Type B pancreatic cell (in vitro differentiated cells): ENCODE results near the gene PIGM. TPM values are rescaled to one million over a fixed set of nuclear protein-coding genes. Genes with fewer than 3 reads are reported as not detected.

Source experiments
- DNase-seq: peaks from one replicate; pipeline ENCODE4 v3.0.0; 2021; ENCODE audit warnings: mixed read lengths; ENCODE audit not compliant: unreplicated experiment; ENCODE audit errors: extremely low spot score
- H3K27ac Mint-ChIP-seq: 2 replicates; pipeline ENCODE4 v1.8.0; 2021; ENCODE audit warnings: mild to moderate bottlenecking, mixed read lengths
- H3K27me3 Mint-ChIP-seq: 2 replicates; pipeline ENCODE4 v1.8.0; 2021; ENCODE audit warnings: mixed read lengths
- H3K36me3 Mint-ChIP-seq: 2 replicates; pipeline ENCODE4 v1.8.0; 2021; ENCODE audit warnings: mixed read lengths
- H3K4me1 Mint-ChIP-seq: one replicate; pipeline ENCODE4 v1.8.0; 2021; ENCODE audit warnings: mixed read lengths; ENCODE audit not compliant: unreplicated experiment
- H3K4me3 Mint-ChIP-seq: 2 replicates; pipeline ENCODE4 v1.8.0; 2021; ENCODE audit warnings: mild to moderate bottlenecking, mixed read lengths
- H3K9me3 Mint-ChIP-seq: 2 replicates; pipeline ENCODE4 v1.8.0; 2021; ENCODE audit warnings: mixed read lengths
- total RNA-seq: library from RNA; stranded (reverse); gene quantifications from 2 replicates; pipeline ENCODE4 v1.2.1, GENCODE V29; 2021; ENCODE audit warnings: low replicate concordance
- TF ChIP-seq, protein P1 (sequence below): fragments of 200-600 bp; sonication (generic); conservative IDR thresholded peaks from 2 replicates; pipeline ENCODE4 v1.5.0; 2021; ENCODE audit warnings: antibody characterized with exemption, mild to moderate bottlenecking

The PIGM gene
- total RNA-seq, 1 donor from 2014 or later: 12.0 TPM

- no peaks in the 10 kb centered on the region for H3K9me3 Mint-ChIP-seq
- TF ChIP-seq, protein P1, sequence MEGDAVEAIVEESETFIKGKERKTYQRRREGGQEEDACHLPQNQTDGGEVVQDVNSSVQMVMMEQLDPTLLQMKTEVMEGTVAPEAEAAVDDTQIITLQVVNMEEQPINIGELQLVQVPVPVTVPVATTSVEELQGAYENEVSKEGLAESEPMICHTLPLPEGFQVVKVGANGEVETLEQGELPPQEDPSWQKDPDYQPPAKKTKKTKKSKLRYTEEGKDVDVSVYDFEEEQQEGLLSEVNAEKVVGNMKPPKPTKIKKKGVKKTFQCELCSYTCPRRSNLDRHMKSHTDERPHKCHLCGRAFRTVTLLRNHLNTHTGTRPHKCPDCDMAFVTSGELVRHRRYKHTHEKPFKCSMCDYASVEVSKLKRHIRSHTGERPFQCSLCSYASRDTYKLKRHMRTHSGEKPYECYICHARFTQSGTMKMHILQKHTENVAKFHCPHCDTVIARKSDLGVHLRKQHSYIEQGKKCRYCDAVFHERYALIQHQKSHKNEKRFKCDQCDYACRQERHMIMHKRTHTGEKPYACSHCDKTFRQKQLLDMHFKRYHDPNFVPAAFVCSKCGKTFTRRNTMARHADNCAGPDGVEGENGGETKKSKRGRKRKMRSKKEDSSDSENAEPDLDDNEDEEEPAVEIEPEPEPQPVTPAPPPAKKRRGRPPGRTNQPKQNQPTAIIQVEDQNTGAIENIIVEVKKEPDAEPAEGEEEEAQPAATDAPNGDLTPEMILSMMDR: no peak
- peaks cover 90% of the 10 kb centered on the region for H3K27me3 Mint-ChIP-seq
- peak overlapping the region; percentile 44 for H3K27ac Mint-ChIP-seq
- no peaks in the 10 kb centered on the region for H3K36me3 Mint-ChIP-seq
- peak; percentile 76 for DNase-seq
- H3K4me1 Mint-ChIP-seq: peaks cover 13% of the 10 kb centered on the region
- peak overlapping the region; percentile 93 for H3K4me3 Mint-ChIP-seq
Observed at GRCh38 chr1:160070243-160071163, 38.7 kb upstream of the PIGM start.

DNA sequence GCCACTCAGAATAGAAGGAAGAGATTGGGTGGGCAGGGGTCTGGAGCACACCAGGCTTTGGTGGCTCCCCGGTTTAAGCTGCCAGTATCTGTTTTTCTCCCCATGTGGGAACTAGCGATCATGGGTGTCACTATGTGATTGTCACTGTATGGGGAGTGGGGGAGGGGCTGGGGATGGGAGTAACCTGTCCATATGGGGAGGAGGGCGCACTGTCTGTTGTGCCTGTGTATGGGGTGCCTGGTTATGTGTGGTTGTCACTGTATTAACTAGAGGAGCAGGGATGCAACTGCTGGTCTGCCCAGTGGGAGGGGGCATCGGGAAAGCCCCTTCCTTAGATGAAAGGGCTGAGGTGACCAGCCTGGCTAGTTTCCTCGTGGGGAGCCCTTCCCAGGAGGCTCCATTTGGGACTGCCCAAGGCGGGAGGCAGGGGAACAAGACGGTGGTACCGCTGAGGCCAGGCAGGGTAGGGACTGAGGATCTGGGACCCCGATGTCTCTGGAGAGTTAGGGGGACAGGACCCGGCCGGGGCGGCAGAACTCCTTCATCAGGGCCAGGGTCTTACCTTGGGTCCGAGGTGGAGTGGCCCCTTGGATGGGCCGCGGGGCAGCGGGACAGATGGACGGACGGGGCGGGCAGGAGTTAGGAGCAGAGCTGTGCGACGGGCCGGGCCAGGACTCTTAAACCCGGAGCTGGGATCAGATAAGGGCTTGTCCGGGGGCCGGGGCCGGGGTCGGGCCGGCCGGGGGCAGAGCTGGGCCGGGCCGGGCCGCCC is 37.9 kb upstream of the PIGM start, which contains the start of gene KCNJ10:
KCNJ10 (minus strand) TSS at position 701 of the 772 bp plus-strand sequence. CDS start 27,628 bp downstream, outside the sequence.
- H3K36me3 Mint-ChIP-seq: no peaks in the 10 kb centered on the region
- H3K27ac Mint-ChIP-seq: peak within 1 kb of the TSS; percentile 44
- no peaks in the 10 kb centered on the region for H3K9me3 Mint-ChIP-seq

DNA sequence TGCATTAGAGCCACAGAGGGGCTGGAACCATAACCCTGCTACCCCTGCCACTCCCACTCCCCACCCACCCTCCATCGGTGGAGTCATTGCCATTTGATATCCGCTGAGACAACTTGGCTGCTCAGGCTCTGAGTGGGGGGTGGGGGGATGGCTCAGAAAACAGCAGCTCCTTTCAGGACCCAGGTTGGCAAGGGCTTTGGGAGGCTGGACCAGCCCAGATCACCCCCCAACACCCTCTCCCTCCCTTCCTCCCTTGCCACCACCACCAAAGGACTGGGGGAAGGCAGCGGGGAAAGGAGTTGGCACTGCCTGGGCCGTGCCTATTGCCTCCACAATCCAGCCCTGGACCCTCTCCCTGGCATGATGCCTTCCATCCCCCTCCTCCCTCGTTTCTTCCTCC is 36.4 kb upstream of the PIGM start:
- TF ChIP-seq, protein P1: no peak
- Mint-ChIP-seq H3K27me3 (peaks cover 86% of the 10 kb centered on the region), H3K9me3 (no peaks in the 10 kb centered on the region), H3K27ac (peak overlapping the region; percentile 39), H3K4me3 (no peak overlapping the region), H3K36me3 (no peaks in the 10 kb centered on the region), H3K4me1 (peaks cover 13% of the 10 kb centered on the region)
- DNase-seq: no peak

More for the DNA sequence above, 37.9 kb upstream of the PIGM start, which contains the start of gene KCNJ10:
- Mint-ChIP-seq H3K27me3 (peaks cover 87% of the 10 kb centered on the region), H3K4me3 (peak within 1 kb of the TSS; percentile 93), H3K4me1 (peaks cover 13% of the 10 kb centered on the region)
- TF ChIP-seq, protein P1: no peak
- DNase-seq: no peak

GRCh38 chr1:160066829-160067745 is 35.3 kb upstream of the PIGM start:
- H3K27me3 Mint-ChIP-seq: peaks cover 75% of the 10 kb centered on the region
- no peak overlapping the region for H3K4me3 Mint-ChIP-seq
- H3K9me3 Mint-ChIP-seq: no peaks in the 10 kb centered on the region

More at GRCh38 chr1:160066829-160067745, 35.3 kb upstream of the PIGM start:
- H3K4me1 Mint-ChIP-seq: peaks cover 13% of the 10 kb centered on the region
- TF ChIP-seq, protein P1: no peak
- no peak overlapping the region for H3K27ac Mint-ChIP-seq
- no peaks in the 10 kb centered on the region for H3K36me3 Mint-ChIP-seq
- no peak for DNase-seq
